Astrocyte of the cerebellum (primary cell): Measurements from ENCODE around the gene LIMK1.
"Not testable (repeated sequence)": the region's sequence is repeated elsewhere in the genome, so short reads cannot be mapped to it uniquely, and the experiment has no call there.

ENCODE experiments used
- DNase-seq: peaks from one replicate; pipeline ENCODE4 v3.0.0-alpha.2; 2011; ENCODE audit warnings: low read depth
- H3K4me3 ChIP-seq: 2 replicates; pipeline ENCODE4 v1.5.1; 2011; ENCODE audit warnings: mild to moderate bottlenecking, low read depth, low read length, moderate library complexity
- in situ Hi-C: cut with HindIII; loops from 2 replicates; pipeline ENCODE4 v1.10.0; 2017; ENCODE audit warnings: low sequenced_read_pairs
- TF ChIP-seq, protein P1 (sequence below): IDR thresholded peaks from 2 replicates; pipeline ENCODE4 v1.5.1; 2012; ENCODE audit warnings: low read length, low read depth, moderate library complexity, mild to moderate bottlenecking; ENCODE audit errors: missing control alignments

The LIMK1 gene

DNA sequence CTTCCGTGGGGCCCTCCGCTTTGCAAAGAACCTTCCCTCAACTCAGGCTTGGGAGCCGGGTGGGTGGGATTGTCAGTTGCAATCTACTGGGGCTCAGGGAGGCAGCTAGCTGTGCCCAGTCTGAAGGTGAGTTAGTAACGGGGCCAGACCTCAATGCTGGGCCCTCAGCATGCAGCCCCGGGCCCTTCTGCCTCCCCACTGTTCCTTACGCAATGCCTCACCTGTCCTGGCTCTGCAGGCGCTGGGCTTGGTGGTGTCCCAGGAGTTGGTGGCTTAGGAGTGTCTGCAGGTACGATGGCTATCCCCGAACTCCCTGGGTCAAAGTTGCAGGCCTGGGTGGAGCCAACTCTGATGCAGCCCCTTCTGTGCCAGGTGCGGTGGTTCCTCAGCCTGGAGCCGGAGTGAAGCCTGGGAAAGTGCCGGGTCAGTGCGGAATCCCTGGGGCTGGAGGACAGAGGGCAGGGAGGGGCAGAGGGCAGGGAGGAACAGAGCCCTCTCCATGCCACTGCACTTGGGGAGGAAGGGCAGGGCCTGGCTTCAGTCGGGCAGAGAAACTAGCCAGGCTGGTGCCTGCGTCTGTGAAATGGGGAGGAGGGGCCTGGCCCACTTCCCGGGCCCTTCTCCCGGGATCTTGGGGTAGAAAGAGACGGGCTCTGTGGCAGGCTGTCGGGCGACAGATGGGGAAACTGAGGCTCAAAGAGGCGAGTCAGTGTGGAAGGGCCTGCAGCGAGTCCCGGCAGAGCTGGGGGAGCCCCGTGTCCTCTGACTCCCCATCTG is 40.7 kb upstream of the LIMK1 start:
- no peak overlapping the region for H3K4me3 ChIP-seq
- DNase-seq = no peak
- in situ Hi-C loops = no loop called here
- TF ChIP-seq, protein P1, sequence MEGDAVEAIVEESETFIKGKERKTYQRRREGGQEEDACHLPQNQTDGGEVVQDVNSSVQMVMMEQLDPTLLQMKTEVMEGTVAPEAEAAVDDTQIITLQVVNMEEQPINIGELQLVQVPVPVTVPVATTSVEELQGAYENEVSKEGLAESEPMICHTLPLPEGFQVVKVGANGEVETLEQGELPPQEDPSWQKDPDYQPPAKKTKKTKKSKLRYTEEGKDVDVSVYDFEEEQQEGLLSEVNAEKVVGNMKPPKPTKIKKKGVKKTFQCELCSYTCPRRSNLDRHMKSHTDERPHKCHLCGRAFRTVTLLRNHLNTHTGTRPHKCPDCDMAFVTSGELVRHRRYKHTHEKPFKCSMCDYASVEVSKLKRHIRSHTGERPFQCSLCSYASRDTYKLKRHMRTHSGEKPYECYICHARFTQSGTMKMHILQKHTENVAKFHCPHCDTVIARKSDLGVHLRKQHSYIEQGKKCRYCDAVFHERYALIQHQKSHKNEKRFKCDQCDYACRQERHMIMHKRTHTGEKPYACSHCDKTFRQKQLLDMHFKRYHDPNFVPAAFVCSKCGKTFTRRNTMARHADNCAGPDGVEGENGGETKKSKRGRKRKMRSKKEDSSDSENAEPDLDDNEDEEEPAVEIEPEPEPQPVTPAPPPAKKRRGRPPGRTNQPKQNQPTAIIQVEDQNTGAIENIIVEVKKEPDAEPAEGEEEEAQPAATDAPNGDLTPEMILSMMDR = no peak

DNA sequence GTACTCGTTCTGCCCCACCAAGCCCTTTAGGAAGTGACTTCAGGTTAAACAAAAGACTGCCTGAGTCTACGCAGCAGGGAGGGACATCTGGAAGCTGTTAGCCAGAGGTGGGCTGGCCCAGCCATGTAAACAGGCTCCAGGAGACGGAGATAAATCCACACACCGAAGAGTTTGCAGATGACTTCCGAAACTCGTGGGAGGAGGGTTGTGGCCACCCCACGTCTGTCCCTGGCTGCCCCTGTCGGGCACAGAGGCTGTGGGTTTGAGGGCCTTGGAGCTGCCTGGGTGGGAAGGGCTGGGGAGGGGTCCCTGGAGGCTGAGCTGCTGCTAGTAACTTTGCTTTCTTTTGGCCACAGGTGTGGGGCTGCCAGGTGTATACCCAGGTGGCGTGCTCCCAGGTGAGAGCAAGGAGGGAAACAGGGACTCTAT is 40.1 kb upstream of the LIMK1 start:
- H3K4me3 ChIP-seq = no peak overlapping the region
- TF ChIP-seq, protein P1 = no peak
- in situ Hi-C loops = no loop called here
- no peak for DNase-seq

DNA sequence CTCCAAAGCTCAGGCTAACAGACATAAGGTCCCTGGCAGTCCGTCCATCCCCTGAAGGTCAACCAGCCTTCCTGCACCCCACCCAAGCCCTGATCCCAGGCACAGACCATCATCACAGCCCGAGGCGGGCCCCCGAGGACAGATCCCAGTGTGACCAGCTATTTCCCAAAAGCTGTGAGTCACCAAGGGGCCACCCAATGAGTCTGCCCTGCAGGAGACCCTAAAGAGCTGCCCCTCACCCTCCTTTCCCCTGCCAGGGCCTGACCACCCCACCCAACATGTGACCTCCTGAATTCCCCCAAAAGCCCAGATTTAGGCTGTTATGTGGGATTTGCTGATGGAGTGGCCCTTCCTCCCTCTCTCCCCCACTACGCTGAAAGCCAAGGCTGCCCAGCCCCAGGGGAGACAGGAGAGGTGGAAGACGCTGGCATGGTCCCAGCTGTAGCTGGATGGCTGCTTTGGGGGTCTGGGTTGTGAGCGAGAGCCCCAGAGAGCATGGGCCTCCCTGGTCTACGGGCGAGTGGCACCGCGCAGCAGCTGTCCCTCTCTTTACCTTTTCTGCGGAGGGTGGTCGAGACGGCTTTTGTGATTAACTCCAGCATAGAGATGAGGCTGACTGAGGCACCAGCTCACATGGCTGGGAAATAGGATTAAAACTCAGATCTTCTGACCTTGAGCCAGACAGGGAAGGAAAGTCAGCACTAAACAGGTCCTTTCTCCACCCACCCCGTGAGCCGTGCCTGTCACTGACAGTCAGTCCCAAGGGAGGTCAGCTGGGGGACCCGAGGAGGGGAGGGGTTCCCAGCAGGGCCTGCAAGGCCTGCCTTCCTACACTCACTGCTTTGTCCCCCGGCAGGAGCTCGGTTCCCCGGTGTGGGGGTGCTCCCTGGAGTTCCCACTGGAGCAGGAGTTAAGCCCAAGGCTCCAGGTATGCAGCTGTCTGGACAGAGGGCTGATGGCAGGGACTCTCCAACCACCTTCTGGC is 38.9 kb upstream of the LIMK1 start:
- DNase-seq = no peak
- in situ Hi-C loops = no loop called here
- no peak overlapping the region for H3K4me3 ChIP-seq
- TF ChIP-seq, protein P1 = no peak

DNA sequence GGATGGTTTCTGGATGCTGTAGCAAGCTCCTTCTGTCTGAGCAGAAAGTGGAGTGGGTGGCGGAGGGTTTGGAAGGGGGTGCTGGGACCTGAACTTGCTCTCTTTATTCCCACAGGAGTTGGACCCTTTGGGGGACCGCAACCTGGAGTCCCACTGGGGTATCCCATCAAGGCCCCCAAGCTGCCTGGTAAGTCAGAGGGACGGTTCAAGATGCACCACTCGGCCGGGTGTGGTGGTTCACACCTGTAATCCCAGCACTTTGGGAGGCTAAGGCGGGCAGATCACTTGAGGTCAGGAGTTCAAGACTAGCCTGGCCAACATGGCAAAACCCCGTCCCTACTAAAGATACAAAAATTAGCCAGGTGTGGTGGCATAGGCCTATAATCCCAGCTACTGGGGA is 37.0 kb upstream of the LIMK1 start:
- DNase-seq, H3K4me3 ChIP-seq, in situ Hi-C loops: not testable (repeated sequence)

DNA sequence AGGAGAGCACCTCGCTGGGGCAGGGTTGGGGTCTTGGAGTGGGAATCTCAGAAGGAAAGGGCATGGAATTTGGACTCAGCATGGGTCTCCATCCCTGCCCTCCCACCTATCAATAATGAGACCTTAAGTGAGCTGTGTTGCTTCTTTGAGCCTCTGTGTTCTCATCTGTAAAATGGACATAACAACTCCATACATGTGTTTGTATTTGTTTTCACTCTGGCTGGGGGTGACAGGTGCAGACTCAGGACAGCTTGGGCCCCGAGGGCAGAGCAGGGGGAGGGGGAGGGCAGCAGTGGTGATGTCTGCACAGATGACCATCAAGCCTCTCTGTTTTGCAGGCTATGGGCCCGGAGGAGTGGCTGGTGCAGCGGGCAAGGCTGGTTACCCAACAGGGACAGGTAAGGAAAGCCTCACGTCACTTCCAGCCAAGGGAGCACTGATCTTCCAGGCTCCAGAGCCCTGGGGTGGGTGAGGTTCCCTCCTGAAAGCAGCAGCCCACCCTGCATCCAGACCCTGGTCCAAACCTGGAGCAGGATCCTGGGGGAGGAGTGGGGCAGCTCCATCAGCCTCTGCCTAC is 35.7 kb upstream of the LIMK1 start:
- in situ Hi-C loops = no loop called here
- no peak overlapping the region for H3K4me3 ChIP-seq
- DNase-seq = no peak
- TF ChIP-seq, protein P1 = no peak

DNA sequence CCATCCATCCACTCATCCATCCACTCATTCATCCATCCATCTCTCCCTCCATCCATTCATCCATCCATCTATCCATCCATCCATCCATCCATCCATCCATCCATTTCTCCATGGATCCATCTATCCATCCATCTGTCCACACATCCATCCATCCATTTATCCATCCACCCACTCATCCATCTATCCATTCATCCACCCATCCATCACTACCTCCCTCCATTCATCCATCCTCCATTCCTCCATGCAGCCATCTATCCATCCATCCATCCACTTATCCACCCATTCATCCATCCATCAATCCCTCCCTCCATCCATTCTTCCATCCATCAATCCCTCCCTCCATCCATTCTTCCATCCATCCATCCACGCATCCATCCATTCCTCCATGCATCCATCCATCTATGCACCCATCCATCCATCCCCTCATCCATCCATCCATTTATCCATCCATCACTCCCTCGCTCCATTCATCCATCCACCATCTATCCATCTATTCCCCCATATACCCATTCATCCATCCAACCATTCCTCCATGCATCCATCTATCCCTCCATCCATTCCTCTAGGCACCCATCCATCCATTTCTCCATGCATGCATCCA is 34.5 kb upstream of the LIMK1 start:
- no peak for DNase-seq
- TF ChIP-seq, protein P1 = no peak
- H3K4me3 ChIP-seq = no peak overlapping the region
- in situ Hi-C loops = no loop called here
